Activated T-cell treated with anti-CD3 and anti-CD28 coated beads, Interleukin-2, amount 50 U/mL, for 1 hour (primary cell): Measurements from ENCODE around the gene ANKRD6.
"Not testable (repeated sequence)": the region's sequence is repeated elsewhere in the genome, so short reads cannot be mapped to it uniquely, and the experiment has no call there.

Source experiments
- DNase-seq: peaks from one replicate; pipeline ENCODE4 v3.0.0-alpha.2; 2020

ANKRD6 gene

DNA sequence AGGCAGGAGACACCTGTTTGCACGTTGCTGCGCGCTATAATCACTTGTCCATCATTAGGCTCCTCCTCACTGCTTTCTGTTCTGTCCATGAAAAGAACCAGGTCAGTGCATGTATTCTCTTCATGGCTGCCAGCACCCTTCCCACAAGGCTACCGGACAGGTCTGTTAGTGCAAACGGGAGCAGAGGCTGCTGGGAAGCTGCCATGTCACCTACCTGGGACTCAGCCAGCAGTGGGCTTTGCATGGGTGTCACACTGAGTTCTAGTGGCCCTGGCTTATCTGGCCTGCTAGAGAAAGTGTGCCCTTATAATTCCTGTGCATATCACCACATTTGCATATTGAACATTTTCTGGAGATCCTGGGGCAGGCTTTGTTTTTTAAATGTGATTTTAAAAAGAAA is 180.8 kb downstream of the ANKRD6 start:
- no peak for DNase-seq

DNA sequence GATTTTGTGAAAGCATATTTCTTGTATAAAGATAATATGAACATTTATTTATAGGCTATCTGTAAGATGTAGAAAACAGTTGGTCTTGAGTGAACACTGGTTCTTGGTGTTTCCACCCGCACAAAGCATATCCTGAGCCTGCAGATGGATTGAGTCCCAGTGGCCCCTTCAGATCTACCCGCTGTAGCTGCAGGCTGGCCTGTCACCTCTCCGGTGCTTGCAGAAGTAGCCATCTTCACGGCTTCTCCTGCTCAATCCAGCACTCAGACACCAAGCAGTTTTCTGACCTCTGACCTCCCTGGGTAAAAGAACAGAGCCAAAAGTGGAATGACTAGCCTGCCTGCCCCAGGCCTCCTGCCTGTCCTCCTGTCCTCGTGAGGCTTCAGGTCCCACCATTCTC is 182.9 kb downstream of the ANKRD6 start:
- DNase-seq: no peak

DNA sequence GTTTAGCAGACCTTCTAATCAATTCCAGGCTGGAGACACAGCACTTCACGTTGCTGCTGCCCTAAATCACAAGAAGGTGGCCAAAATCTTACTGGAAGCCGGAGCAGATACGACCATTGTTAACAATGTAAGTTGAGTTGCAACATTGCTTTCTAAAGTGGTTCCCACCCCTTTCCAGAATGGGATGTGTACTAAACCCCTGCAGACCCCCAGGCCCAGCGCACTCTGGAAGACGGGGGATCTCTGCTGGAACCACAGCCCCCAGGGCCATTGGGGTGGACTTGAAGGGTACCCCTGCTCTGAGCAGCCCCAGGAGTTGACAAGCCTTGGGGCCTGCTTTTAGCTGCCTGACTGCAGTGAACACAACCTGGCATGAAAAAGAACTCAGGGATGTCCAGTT is 183.6 kb downstream of the ANKRD6 start:
- DNase-seq: no peak

DNA sequence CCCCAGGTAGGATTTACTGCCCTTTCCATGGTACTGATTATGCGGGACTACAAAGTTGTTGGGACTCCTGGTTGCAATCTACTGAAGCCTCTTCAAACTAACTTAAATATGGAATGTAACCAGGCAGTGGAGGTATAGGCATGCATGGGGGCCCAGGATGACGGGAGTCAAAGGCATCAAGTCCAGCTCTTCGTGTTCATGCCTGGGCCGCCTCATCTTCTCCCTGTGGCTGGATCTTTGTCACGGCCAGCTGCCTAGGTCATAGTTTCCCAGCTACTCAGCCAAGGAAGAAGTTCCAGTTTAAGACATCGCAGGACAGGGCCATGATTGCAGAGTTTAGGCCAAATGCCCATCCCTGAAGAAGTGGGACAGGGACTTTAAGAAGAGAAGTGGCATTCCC is 185.1 kb downstream of the ANKRD6 start:
- DNase-seq: no peak

DNA sequence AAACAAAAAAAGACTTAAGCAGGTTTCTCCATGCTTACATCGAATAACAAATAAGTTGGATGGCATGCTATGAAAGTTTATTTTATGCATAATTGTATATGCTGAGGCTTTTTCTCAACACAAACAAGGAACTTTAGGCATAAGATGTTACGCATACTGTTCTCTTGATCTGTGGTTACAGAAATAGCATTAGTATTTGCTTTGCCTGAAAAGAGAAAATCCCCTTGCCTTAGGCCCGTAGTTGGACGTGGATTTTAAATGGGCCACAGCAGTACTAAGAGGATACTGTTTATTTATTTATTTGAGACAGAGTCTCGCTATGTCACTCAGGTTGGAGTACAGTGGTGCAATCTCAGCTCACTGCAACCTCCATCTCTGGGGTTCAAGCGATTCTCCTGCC is 186.6 kb downstream of the ANKRD6 start:
- no peak for DNase-seq

DNA sequence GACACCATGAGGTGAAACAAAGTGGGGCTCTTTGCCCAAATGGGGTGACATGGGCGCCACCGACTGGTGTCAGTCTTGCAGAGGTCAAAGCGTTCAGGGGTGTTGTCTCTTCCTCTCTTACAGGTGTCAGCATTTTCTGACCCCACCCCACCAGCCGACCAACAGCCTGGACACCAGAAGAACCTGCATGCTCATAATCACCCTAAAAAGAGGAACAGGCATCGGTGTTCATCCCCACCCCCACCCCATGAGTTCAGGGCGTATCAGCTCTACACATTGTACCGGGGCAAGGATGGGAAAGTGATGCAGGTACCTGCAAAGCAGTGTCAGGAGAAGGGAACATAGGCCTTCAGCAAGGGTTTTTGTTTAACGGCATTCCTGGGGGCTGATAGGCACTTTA is 190.8 kb downstream of the ANKRD6 start:
- no peak for DNase-seq

DNA sequence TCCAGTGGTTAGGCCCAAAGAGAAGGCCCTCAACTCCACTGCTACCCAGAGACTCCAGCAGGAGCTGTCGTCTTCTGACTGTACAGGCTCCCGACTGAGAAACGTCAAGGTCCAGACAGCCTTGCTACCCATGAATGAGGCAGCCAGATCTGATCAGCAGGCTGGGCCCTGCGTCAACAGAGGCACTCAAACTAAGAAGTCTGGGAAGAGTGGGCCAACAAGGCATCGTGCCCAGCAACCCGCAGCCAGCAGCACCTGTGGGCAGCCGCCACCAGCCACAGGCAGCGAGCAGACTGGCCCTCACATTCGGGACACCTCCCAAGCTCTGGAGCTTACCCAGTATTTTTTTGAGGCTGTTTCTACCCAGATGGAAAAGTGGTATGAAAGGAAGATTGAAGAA is 197.5 kb downstream of the ANKRD6 start:
- no peak for DNase-seq

DNA sequence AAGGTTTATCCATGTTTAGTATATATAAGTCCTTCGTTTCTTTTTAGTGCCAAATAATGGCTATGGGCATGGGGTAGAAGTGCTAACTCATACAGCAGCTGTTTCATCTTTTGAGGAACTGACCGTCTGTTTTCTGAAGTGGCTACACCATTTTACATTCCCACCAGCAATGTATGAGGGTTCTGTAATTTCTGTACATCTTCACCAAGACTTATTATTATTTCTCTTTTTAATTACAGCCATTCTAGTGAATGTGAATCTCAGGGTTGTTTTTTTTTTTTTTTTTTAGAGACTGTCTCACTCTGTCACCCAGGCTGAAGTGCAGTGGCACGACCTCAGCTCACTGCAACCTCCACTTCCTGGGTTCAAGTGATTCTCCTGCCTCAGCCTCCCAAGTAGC is 203.5 kb downstream of the ANKRD6 start:
- DNase-seq: not testable (repeated sequence)

DNA sequence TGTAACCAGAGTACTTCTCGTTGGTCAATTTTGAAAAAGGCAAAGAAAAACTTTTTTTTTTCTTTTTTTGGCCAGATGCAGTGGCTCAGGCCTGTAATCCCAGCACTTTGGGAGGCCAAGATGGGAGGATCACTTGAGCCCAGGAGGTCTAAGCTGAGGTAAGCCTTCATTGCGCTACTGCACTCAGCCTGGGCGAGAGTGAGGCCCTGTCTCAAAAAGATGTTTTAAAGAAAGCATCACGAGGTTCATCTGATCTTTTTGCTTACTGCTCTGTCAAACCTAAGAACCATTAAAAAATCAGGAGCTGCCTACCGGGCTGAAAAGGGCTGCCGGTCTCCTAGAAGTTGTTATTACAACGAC is 205.0 kb downstream of the ANKRD6 start:
- DNase-seq: no peak

DNA sequence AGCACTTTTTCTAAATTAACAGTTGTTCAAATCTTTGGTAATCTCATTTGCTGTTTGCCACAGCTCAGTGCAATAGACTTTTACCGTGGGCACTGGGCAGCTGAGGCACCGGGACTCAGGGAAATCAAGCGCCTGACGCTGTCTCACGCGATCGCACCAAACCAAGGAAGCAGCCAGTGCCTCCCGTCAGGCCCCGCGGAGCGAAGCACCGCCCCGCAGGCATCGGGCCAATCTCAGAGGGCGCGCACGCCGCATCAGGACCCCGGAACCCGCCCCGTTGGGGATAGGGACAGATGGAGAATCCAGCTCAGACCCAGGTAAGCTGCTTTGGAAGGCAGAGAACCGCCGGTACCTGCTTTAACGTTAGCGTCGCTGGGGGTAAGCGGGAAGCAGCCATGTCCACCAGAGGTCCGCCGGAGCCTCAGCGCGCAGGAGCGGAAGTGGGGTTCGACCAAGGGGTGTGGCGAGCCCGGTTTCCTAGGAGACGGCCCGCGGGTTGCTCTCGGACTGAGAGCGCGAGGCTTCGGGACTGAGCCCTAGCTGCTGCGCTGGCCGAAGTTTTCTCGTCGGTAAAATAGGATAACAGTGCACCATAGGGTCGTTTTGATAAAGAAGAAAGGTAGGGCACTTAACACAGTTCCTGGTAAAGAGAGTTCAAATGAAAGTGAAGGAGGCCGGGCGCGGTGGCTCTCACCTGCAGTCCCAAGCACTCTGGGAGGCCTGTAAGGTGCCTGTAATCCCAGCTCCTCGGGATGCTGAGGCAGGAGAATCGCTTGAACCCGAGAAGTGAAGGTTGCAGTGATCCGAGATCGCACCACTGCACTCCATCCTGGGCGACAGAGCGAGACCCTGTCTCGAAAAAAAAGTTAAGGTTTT is 205.6 kb downstream of the ANKRD6 start, which contains the start of gene LYRM2:
TSS of gene LYRM2 (minus strand) at position 428 of the 876 bp plus-strand sequence. CDS start at position 397, 31 bp downstream.
- peak; percentile 92 for DNase-seq

DNA sequence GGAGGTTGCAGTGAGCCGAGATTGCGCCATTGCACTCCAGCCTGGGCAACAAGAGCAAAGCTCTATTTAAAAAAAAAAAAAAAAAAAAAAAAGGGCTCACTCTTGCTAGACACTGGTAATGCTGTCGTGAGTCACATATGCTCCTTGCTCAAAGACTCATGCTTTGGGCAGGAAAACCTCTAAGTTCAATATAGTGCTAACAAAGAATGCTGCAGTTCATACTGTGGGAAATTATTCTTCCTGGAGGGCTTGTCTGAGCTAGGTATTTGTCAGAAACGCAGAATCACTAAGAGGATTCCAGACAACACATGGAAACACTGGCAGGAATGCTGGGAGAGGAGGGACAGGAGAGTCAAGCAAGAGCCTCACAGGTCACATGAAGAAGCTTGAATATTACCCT is 207.9 kb downstream of the ANKRD6 start:
- DNase-seq: no peak

DNA sequence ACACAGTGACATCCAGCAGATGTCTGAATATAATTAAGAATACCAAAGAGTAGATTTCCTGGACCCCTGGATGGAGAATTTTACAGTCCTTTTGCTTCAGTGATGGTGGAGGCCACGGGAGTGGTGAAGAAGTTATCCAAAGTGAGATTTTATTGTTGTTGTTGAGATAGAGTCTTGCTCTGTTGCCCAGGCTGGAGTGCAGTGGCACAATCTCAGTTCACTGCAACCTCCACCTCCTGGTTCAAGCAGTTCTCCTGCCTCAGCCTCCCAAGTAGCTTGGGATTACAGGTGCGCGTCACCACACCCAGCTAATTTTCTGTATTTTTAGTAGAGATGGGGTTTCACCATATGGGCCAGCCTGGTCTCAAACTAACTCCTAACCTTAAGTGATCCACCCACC is 208.6 kb downstream of the ANKRD6 start:
- not testable (repeated sequence) for DNase-seq

DNA sequence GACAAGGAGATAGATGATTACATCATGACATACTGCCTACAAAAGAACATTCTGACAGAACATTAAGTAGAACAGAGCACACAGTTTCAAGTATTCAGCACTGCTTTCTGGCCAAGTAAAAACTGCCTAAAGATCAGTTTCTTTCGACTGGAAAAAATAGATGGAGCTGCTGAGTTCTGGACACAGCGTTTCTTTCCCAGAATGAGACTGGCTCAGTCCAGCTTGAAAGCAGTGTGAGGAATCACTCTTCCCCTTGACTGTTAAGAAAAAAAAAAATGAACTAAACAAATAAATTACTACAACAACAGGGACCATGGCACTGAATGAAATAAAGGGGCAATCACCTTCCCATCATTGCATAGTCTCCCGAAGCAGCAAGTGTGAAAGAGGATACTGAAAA is 210.0 kb downstream of the ANKRD6 start:
- no peak for DNase-seq

DNA sequence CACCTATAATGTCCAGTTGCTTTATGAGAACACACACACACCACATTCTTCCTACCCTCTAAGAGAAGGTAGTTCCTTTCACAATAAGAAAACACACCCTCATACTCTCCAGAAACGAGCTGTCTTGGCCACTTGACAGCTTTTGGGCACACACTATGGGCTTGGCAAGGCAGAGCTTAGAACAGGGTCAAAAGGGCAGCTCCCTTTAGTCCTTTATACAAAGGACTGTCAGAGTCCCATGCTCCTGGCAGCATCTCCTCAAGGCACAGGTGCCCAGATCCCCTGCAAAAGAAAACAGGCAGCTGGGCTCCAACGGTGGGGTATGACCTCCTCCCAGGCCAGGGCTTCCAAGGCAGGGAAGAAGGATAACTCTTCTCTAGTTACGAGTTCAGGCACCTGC is 210.5 kb downstream of the ANKRD6 start:
- no peak for DNase-seq

DNA sequence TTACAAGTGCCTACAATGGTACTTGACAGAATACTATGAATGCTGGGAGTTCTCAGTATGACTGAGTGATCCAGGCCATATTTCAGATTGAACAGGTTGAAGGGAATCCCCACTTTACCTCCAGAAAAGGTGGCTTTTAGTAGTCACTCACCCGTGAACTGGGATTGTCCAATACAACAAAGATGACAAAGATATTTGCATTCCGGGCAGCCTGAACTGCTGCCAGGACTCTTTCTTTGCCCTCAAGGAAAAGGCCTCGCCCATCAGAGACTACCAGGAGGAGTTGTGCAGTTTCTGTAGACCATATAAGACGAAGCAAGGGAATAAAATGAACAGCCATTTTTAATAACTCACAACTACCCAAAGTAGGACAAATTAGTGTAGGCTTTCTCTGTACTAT is 211.9 kb downstream of the ANKRD6 start:
- DNase-seq: no peak

DNA sequence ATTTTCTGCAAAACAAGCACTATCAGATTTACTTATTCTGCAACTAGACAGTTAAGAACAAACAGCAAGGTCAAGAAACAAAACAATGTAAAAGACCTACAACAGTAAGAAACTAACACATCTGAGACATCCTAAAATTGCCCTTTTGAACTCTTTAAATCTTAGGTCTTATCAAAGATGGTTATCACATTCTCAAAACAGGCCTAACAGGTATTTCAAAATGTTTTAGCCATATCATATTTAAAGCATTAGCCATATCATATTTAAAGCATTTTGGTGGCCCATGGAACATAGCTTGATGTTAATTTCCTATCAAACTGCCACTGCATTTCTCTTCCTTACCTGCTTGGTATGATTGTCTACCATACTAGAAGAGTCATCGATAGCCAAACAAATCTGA is 216.7 kb downstream of the ANKRD6 start:
- DNase-seq: no peak

DNA sequence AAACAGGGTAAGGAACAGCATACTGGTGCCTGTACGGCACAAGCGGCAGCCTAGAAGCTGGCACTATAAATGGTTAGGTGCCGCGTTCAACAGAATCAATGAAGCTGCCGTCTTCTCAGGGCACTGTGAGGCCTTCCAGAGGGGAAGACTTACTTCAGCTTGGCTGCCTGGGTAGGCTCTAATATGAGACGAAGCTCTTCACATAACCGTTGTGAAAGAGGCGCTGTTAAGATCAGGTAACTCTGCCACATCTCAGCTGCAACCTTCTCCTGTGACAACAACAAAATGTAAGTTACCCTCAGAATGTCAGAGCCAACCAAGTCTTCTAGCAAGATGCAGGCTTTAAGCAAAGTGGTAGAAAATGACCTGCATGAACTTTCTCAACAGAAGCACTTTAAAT is 217.6 kb downstream of the ANKRD6 start:
- no peak for DNase-seq

DNA sequence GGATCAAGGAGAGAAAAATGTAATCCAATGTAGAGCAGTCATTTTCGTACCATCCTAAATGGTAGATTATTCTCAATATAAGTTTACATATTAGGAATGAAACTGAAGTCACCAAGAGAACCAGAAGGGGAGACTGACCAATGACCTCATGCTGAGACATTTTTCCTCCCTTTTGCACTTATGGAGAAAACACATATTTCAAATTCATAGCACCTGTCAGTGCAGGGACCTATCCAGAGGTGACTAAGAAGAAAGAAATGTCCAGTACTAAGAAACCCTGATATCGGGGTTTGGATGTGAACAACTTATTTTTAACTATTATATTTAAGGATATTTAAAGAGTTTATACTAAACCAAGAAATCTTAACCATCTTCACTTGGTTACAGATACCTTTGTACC is 222.2 kb downstream of the ANKRD6 start:
- DNase-seq: no peak

DNA sequence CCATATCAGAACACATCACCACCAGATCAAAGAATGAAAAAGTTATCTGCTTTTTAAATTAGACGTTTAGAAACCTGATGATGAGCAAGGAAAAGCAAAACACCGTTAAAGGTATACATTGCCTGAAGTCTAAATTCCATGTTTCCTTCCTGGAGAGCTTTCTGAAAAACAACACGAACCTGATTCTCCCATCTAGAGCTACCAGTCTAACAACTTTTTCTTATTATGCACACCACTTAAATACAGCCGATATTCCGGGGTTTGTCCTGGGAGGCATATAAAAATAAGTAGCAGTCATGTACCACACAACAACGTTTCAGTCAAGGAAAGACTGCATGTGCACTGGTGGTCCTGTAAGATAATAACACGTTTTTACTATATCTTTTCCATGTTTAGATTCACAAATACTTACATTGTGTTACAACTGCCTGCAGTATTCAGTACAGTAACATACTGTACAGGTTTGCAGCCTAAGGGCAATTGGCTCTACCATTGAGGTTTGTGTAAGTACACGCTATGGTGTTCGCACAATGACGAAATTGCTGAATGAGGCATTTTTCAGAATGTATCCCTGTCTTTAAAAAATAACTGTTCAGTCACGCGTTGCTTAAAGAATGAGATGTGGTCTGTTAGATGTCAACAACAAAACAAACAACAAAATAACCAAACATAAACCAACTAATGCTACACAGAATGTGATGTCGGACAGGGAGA is 224.7 kb downstream of the ANKRD6 start:
- DNase-seq: no peak

DNA sequence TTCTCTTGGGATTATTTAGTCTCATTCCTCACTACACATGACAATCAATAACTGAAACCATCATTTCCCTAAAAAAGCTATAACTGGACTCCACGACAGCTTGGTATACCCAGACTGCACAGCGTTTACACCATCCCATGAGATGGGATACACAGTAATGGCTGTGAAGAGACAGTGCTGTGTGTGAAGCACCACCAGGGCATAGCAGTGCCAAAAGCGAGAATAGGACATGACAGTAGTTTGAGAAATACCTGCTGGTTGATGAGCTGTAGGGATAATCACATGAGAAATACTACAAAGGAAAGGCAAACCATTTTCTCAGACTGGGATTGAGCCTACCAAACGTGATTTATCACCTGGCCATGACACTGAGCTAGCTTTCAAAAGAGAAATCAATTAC is 228.0 kb downstream of the ANKRD6 start:
- DNase-seq: no peak

DNA sequence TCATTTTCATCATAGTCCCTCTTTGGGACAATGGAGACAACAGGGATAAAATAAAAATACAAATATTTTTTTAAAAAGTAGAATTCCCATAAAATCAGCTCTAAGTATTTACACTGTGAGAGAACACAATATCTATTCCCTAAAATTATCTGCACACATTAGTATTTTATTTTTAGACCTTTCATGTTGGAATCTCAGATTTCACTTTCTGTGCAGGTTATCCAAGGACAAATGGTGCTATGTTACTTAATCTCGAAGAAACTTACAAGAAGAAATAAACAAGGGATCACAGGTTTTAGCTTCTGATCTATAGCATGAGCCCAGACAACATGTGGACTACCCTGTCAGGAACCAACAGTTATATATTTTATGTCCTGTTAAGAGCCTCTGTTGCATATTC is 228.6 kb downstream of the ANKRD6 start:
- no peak for DNase-seq

DNA sequence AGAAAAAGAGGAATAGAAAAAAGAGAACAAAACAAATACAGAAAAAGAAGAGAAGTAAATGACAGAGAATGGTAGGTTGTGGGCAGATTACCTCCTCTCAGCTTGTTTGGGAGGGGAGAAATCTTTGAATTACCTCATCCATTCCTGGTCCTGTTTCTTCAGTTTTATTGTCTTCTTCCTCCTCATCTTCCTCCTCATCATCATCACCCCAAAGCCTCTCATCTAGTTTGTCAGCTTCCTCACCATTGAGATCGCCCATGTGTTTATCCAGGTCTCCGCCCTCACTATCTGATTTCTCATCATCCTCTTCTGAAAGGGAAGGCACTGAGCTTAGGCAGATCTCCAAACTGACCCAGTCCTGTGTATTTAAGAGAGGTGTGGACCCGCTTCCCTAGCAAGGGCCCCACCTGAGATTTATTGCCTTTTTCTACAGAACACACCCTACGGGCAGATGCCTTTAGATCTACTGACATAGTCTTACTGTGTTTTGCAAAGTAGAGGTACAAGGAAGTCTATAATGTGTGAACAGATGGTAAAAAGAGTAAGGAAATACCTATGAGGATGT is 229.8 kb downstream of the ANKRD6 start:
- no peak for DNase-seq

DNA sequence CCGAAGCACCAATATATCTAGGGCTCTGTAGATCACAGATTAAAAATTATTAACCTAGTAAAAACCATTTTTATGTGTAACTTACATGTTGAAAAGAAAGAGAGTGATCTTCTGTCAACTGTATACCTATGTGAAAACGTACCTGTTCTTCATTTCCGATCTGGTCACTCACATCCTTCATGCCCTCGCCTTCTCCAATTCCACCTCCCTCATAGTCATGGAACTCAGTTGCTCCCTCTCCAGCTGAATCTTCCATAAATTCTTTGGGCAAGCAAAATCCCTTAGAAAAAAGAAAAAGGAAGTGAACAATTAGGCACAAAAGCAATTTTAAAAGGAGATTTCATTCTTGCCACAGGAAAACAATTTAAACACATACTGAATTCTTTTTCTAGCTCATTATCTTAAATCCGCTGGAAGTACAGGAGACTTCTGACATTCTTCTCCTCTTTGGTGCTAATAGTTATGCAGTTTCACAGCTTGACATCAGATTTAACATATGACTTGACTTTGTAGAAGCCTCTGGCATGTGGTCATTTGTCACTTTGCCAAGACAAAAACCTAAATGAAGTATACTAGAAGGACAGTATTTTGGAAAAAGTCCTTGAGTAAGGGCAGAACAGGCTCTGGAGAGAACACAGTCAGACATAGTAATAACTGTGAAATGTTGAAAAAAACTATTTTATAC is 235.1 kb downstream of the ANKRD6 start:
- DNase-seq: no peak

DNA sequence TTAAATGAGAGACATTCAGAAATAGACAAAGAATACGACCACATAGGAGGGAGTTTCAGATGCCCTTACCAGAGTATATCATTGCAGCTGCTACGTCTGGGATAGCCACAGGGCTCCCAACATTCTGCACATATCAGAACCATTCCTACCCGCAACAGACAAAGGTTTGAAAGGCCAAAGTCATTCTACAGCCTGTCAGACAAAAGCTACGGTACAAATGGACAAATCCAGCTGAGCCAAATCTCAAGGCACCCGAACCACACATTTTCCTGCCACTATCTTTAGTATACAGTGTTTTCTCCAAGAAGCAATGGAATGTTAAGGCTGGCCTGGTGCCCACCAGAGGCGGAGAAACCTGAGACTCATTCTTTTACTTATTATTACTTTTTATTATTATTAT is 236.1 kb downstream of the ANKRD6 start:
- DNase-seq: no peak
